ENCODE measurements around the gene TAT. TPM values are rescaled to one million over a fixed set of nuclear protein-coding genes. Genes with fewer than 3 reads are reported as not detected.
A peak's percentile ranks its signal among the peaks of the same experiment; 100 is the strongest.

TAT gene
- total and polyA plus RNA-seq, 5 experiments from 2014 or later = not detected

GRCh38 chr16:71557954-71558582, 18.8 kb downstream of the TAT start:
- ATAC-seq (no peak), DNase-seq (no peak)
- H3K4me1 Mint-ChIP-seq = no peaks in the 10 kb centered on the region
- peaks cover 3 to 15% (median 4%) of the 10 kb centered on the region in 3 donors for H3K36me3 Mint-ChIP-seq
- no peak overlapping the region for H3K4me3 Mint-ChIP-seq
- POLR2A ChIA-PET = no interaction called here
- H3K27ac Mint-ChIP-seq = no peak overlapping the region
- H3K9me3 Mint-ChIP-seq = peaks cover 0 to 16% (median 3%) of the 10 kb centered on the region in 9 donors
- H3K27me3 Mint-ChIP-seq = peaks cover 0 to 4% (median 0%) of the 10 kb centered on the region in 5 donors

GRCh38 chr16:71557299-71557698, 19.6 kb downstream of the TAT start:
- Mint-ChIP-seq H3K27me3 (peaks cover 0 to 4% (median 0%) of the 10 kb centered on the region in 5 donors), H3K36me3 (peaks cover 3 to 9% (median 4%) of the 10 kb centered on the region in 3 donors), H3K27ac (no peak overlapping the region), H3K9me3 (peaks cover 0 to 9% (median 2%) of the 10 kb centered on the region in 9 donors), H3K4me1 (no peaks in the 10 kb centered on the region), H3K4me3 (no peak overlapping the region)
- ATAC-seq (no peak), DNase-seq (no peak)
- POLR2A ChIA-PET = no interaction called here

- DNase-seq (no peak), ATAC-seq (no peak)
- Mint-ChIP-seq H3K4me1 (no peaks in the 10 kb centered on the region), H3K9me3 (peaks cover 0 to 1% (median 0%) of the 10 kb centered on the region in 9 donors), H3K4me3 (no peak overlapping the region), H3K36me3 (peaks cover 0 to 3% (median 3%) of the 10 kb centered on the region in 3 donors), H3K27ac (no peak overlapping the region), H3K27me3 (peaks cover 0 to 4% (median 0%) of the 10 kb centered on the region in 5 donors)
- POLR2A ChIA-PET = interaction anchor here (0.7 to 1.6 kb wide), 2 partner anchors 10 to 17 kb away, joined by 3 to 6 read pairs; no protein-coding TSS in a partner anchor
Observed at GRCh38 chr16:71555230-71555891, 21.5 kb downstream of the TAT start.

GRCh38 chr16:71552698-71553503, 24.0 kb downstream of the TAT start:
- ATAC-seq = no peak
- Mint-ChIP-seq H3K36me3 (peaks cover 0 to 5% (median 3%) of the 10 kb centered on the region in 3 donors), H3K4me1 (no peaks in the 10 kb centered on the region), H3K9me3 (no peaks in the 10 kb centered on the region), H3K27ac (no peak overlapping the region), H3K27me3 (peaks cover 6 to 10% (median 8%) of the 10 kb centered on the region in 5 donors), H3K4me3 (no peak overlapping the region)
- no peak for DNase-seq
- POLR2A ChIA-PET = no interaction called here

- peaks cover 0 to 5% (median 3%) of the 10 kb centered on the region in 4 donors for H3K4me1 Mint-ChIP-seq
- POLR2A ChIA-PET = no interaction called here
- peaks cover 9 to 16% (median 11%) of the 10 kb centered on the region in 5 donors for H3K27me3 Mint-ChIP-seq
- H3K27ac Mint-ChIP-seq = no peak overlapping the region
- H3K36me3 Mint-ChIP-seq = peaks cover 0 to 2% (median 2%) of the 10 kb centered on the region in 3 donors
- H3K4me3 Mint-ChIP-seq = no peak overlapping the region
- ATAC-seq (no peak), DNase-seq (no peak)
- H3K9me3 Mint-ChIP-seq = no peaks in the 10 kb centered on the region
Observed at GRCh38 chr16:71547168-71547567, 29.7 kb downstream of the TAT start.

GRCh38 chr16:71542377-71542776, 34.5 kb downstream of the TAT start:
- H3K4me1 Mint-ChIP-seq = peaks cover 3 to 7% (median 5%) of the 10 kb centered on the region in 4 donors
- H3K27ac Mint-ChIP-seq = peak overlapping the region in 1 of 10 donors; percentile 75
- no peaks in the 10 kb centered on the region for H3K9me3 Mint-ChIP-seq
- H3K27me3 Mint-ChIP-seq = peaks cover 4 to 10% (median 9%) of the 10 kb centered on the region in 5 donors
- peak; percentile 71 to 79 for ATAC-seq
- DNase-seq = peak; percentile 10 to 69 (median 32)
- H3K4me3 Mint-ChIP-seq = no peak overlapping the region
- H3K36me3 Mint-ChIP-seq = peaks cover 0 to 2% (median 0%) of the 10 kb centered on the region in 3 donors
- POLR2A ChIA-PET = no interaction called here

- Mint-ChIP-seq H3K36me3 (peaks cover 0 to 2% (median 0%) of the 10 kb centered on the region in 3 donors), H3K27me3 (peaks cover 4 to 9% (median 6%) of the 10 kb centered on the region in 5 donors), H3K9me3 (no peaks in the 10 kb centered on the region), H3K4me3 (no peak overlapping the region), H3K4me1 (peaks cover 3 to 7% (median 5%) of the 10 kb centered on the region in 4 donors), H3K27ac (no peak overlapping the region)
- peak; percentile 53 to 68 for ATAC-seq
- peak in 6 of 10 donors; percentile 1 to 27 (median 10) for DNase-seq
- POLR2A ChIA-PET = no interaction called here
Observed at GRCh38 chr16:71537643-71538042, 39.2 kb downstream of the TAT start.

- peaks cover 0 to 3% (median 1%) of the 10 kb centered on the region in 5 donors for H3K27me3 Mint-ChIP-seq
- no peaks in the 10 kb centered on the region for H3K36me3 Mint-ChIP-seq
- H3K4me1 Mint-ChIP-seq = peaks cover 0 to 7% (median 0%) of the 10 kb centered on the region in 4 donors
Observed at GRCh38 chr16:71536752-71537499, 40.0 kb downstream of the TAT start.

GRCh38 chr16:71532366-71532765, 44.5 kb downstream of the TAT start:
- Mint-ChIP-seq H3K27me3 (peaks cover 2 to 13% (median 6%) of the 10 kb centered on the region in 5 donors), H3K4me1 (no peaks in the 10 kb centered on the region), H3K27ac (no peak overlapping the region), H3K36me3 (no peaks in the 10 kb centered on the region), H3K4me3 (no peak overlapping the region), H3K9me3 (no peaks in the 10 kb centered on the region)
- POLR2A ChIA-PET = no interaction called here
- DNase-seq = no peak
- ATAC-seq = no peak

More at GRCh38 chr16:71536752-71537499, 40.0 kb downstream of the TAT start:
- DNase-seq (no peak), ATAC-seq (no peak)
- POLR2A ChIA-PET = no interaction called here
- no peaks in the 10 kb centered on the region for H3K9me3 Mint-ChIP-seq
- no peak overlapping the region for H3K4me3 Mint-ChIP-seq
- H3K27ac Mint-ChIP-seq = no peak overlapping the region

- Mint-ChIP-seq H3K27ac (no peak overlapping the region), H3K27me3 (peaks cover 4 to 22% (median 17%) of the 10 kb centered on the region in 5 donors), H3K4me1 (peaks cover 0 to 3% (median 0%) of the 10 kb centered on the region in 4 donors), H3K4me3 (no peak overlapping the region), H3K36me3 (no peaks in the 10 kb centered on the region), H3K9me3 (no peaks in the 10 kb centered on the region)
- POLR2A ChIA-PET = no interaction called here
- ATAC-seq (no peak), DNase-seq (no peak)
Observed at GRCh38 chr16:71528863-71529262, 48.0 kb downstream of the TAT start.

- Mint-ChIP-seq H3K9me3 (no peaks in the 10 kb centered on the region), H3K4me1 (peaks cover 0 to 3% (median 0%) of the 10 kb centered on the region in 4 donors), H3K36me3 (no peaks in the 10 kb centered on the region), H3K27ac (no peak overlapping the region), H3K27me3 (peaks cover 4 to 22% (median 17%) of the 10 kb centered on the region in 5 donors), H3K4me3 (no peak overlapping the region)
- POLR2A ChIA-PET = no interaction called here
- no peak for ATAC-seq
- no peak for DNase-seq
Observed at GRCh38 chr16:71528257-71528656, 48.6 kb downstream of the TAT start.

GRCh38 chr16:71526111-71526631, 50.7 kb downstream of the TAT start, which contains the start of gene CHST4:
Gene CHST4, plus strand, starts transcription at chr16:71526426. Its CDS starts 10,252 bp downstream, at chr16:71536678.
- H3K9me3 Mint-ChIP-seq = no peaks in the 10 kb centered on the region

More at GRCh38 chr16:71526111-71526631, 50.7 kb downstream of the TAT start, which contains the start of gene CHST4:
- ATAC-seq (no peak), DNase-seq (no peak)
- Mint-ChIP-seq H3K4me1 (peaks cover 0 to 3% (median 0%) of the 10 kb centered on the region in 4 donors), H3K27ac (peak within 1 kb of the TSS in 1 of 10 donors; percentile 11), H3K36me3 (no peaks in the 10 kb centered on the region), H3K4me3 (no peak within 1 kb of the TSS), H3K27me3 (peaks cover 4 to 25% (median 20%) of the 10 kb centered on the region in 5 donors)
- POLR2A ChIA-PET = interaction anchor here (0.6 kb wide), 1 partner anchor 178 kb away, joined by 4 read pairs; no protein-coding TSS in a partner anchor
